OCI-LY1 (cell line): ENCODE data around the gene SERPINA9.

Source experiments
- CTCF ChIP-seq: fragments of 200-600 bp; sonication (generic), shearing (Covaris generic); IDR thresholded peaks from 2 replicates; pipeline ENCODE4 v1.5.1; 2017; ENCODE audit warnings: mild to moderate bottlenecking, antibody characterized with exemption, low read length, moderate library complexity, mixed read lengths
- EZH2 ChIP-seq: fragments of 200-600 bp; sonication (generic), shearing (Covaris generic); IDR thresholded peaks from 2 replicates; pipeline ENCODE4 v1.8.0; 2017; ENCODE audit warnings: borderline replicate concordance, mixed run types, mild to moderate bottlenecking, antibody characterized with exemption, low read length, moderate library complexity, mixed read lengths

- TF ChIP-seq CTCF (no peak), EZH2 (no peak)
These were observed 38.4 kb upstream of the SERPINA9 start for GRCh38 chr14:94514351-94514750.
